ENCODE measurements around the gene DESI2. TPM values are rescaled to one million over a fixed set of nuclear protein-coding genes. Genes with fewer than 3 reads are reported as not detected.

Gene DESI2
- total and polyA plus RNA-seq, 4 experiments from 2014 or later: 13.0 to 22.8 (median 18.9) TPM

DNA sequence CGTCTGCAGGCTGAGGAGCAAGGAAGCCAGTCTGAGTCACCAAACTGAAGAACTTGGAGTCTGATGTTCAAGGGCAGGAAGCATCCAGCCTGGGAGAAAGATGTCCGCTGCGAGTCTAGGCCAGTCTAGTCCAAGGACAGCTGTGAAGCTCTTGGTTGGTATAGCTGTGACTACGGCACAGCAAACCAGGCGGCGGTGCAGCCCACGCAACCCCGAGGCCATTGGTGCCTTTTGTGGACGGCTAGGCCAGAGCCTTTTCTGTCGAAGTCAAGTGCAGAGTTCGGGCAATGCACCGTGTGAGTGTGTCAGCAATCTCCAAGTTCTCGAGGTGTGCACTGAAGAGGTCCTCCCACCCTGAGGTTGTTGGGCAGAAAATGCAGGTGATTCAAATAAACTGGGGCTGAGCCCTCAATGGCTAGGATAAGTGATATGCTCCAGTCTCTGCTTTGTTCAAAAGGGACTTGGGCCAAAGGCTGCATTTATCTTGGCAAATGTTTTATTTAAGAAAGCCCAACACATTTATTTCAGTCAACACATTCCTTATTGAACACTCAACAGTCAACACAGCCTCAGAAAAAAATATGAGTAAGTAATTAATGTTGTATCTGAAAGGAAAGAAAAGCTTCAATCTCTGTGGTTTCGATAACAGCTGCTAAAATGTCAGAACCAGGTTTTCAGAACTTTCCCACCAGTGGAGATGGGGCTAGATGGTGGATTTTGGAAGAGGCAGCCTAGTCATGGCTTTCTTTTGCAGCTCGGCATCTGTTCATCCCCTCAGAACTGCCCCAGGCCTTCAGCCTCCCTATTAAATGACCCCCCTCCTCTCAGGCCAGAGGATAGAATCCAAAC is 104.4 kb downstream of the DESI2 start:
- Histone ChIP-seq H3K4me1 (ENCODE audit: insufficient read depth, low read length) (no peaks in the 10 kb centered on the region), H3K27me3 (ENCODE audit: insufficient read depth, low read length) (no peaks in the 10 kb centered on the region), H3K9me3 (ENCODE audit: control insufficient read depth in 1 of 2, low read length in 2 of 2) (no peaks in the 10 kb centered on the region), H3K27ac (ENCODE audit: low read depth, low read length) (no peak overlapping the region), H3K4me3 (ENCODE audit: low read length in 2 of 2) (no peak overlapping the region), H3K36me3 (ENCODE audit: insufficient read depth, low read length) (no peaks in the 10 kb centered on the region)
- peaks cover 0 to under 1% (median 0%) of the 10 kb centered on the region in 8 donors for H3K9me3 Mint-ChIP-seq
- H3K36me3 Mint-ChIP-seq: no peaks in the 10 kb centered on the region
- no peak overlapping the region for H3K4me3 Mint-ChIP-seq
- no peaks in the 10 kb centered on the region for H3K27me3 Mint-ChIP-seq
- POLR2A ChIA-PET (ENCODE audit: partially characterized antibody): no interaction called here
- no peaks in the 10 kb centered on the region for H3K4me1 Mint-ChIP-seq
- CTCF ChIA-PET (ENCODE audit: partially characterized antibody): no interaction called here
- DNase-seq: no peak
- H3K27ac Mint-ChIP-seq: no peak overlapping the region
- intact Hi-C loops (cut with micrococcal nuclease): no loop called here

Other genes starting within 250 kb of the DESI2 start
- gene ADSS2, start 201.2 kb upstream of the DESI2 start, total RNA-seq: 10 to 100 TPM; 60.9 to 65.4 TPM
- 10 to 100 TPM; 26.9 to 35.2 TPM for gene ADSS2, start 201.2 kb upstream of the DESI2 start, polyA plus RNA-seq
- gene CATSPERE, start 191.9 kb upstream of the DESI2 start, total RNA-seq: 1 to 10 TPM; 1.4 to 2.3 TPM
- under 1 TPM in 1 of 2 donors, not detected in 1; 0.30 TPM for gene CATSPERE, start 191.9 kb upstream of the DESI2 start, polyA plus RNA-seq
- 10 to 100 TPM; 31.3 to 32.9 TPM for gene COX20, start 182.5 kb downstream of the DESI2 start, total RNA-seq
- 10 to 100 TPM; 42.8 to 65.7 TPM for gene COX20, start 182.5 kb downstream of the DESI2 start, polyA plus RNA-seq
- gene HNRNPU, start 211.4 kb downstream of the DESI2 start, total RNA-seq: 100 to 1,000 TPM; 370 to 385 TPM
- gene HNRNPU, start 211.4 kb downstream of the DESI2 start, polyA plus RNA-seq: 100 to 1,000 TPM; 126 to 357 TPM

Data from CD4-positive, alpha-beta memory T cell (primary cell).